ENCODE results near the gene CCL20.

DNA sequence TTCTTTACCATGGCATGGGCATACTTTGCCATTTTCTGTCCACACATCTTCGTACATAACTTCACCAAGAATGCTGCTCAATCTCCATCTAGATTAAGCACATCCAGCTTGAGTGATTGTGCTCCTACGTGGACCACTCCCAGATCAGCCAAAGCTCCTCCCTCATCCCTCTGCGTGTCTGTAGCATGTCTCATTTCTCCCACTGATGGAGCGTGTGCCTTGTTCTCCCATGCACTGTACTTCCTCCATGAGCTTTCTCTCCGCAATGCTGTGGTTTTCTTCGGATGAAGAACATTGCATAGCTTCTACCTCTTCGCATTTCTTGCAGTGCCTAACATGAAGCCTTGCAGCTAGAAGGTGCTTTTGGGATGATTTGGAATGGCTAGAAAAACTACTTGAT, 13.5 kb downstream of the CCL20 start:
- TF ChIP-seq, protein P1, sequence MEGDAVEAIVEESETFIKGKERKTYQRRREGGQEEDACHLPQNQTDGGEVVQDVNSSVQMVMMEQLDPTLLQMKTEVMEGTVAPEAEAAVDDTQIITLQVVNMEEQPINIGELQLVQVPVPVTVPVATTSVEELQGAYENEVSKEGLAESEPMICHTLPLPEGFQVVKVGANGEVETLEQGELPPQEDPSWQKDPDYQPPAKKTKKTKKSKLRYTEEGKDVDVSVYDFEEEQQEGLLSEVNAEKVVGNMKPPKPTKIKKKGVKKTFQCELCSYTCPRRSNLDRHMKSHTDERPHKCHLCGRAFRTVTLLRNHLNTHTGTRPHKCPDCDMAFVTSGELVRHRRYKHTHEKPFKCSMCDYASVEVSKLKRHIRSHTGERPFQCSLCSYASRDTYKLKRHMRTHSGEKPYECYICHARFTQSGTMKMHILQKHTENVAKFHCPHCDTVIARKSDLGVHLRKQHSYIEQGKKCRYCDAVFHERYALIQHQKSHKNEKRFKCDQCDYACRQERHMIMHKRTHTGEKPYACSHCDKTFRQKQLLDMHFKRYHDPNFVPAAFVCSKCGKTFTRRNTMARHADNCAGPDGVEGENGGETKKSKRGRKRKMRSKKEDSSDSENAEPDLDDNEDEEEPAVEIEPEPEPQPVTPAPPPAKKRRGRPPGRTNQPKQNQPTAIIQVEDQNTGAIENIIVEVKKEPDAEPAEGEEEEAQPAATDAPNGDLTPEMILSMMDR (conservative IDR thresholded peaks at IDR 0.05; ENCODE audit: low read length) = no peak
- TF ChIP-seq EZH2phosphoT487 (IDR thresholded peaks at IDR 0.05; ENCODE audit: borderline replicate concordance, low read depth, low read length) = no peak

Data from OCI-LY7 (cell line).